Globus pallidus (tissue), 1 donor: ENCODE results near the gene CD48.

ENCODE experiments used
- DNase-seq: peaks from one replicate; pipeline ENCODE4 v3.0.0-alpha.2; 2015; ENCODE audit warnings: low spot score

The CD48 gene

DNA sequence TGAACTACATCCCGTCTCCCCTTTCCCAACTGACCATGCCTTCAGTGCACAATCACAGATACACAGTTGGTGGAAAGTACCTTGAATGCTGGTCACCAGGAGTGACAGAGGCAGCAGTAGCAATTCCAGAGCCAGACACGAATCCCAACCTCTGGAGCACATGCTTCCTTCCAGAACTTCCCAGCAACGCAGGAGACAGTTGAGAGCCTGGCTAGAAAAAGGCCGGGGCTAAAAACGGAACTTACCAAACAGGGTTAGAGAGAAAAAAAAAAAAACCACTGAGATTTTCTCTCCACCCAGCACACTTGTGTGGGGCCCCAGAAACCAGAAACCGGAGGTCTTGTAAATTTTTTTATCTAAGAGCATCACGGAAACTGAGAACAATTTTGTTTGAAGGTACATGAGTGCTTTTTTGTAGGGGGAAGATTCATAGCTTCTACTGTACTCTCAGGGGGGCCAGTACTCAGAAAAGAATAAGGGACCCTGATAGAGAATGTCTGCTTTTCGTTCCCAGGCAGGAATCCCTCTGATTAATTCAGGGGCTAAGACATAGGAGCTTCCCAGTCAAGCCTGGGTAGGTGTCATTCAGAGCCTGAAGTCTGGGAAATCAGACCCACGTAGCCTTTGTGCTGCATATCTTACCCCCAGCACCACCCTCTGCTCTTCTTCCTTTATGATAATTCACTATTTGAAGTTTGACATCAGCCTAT is at the start of gene CD48:
TSS of gene CD48 (minus strand) at position 221 of the 710 bp plus-strand sequence. CDS start at position 162, 59 bp downstream.
- no peak for DNase-seq

DNA sequence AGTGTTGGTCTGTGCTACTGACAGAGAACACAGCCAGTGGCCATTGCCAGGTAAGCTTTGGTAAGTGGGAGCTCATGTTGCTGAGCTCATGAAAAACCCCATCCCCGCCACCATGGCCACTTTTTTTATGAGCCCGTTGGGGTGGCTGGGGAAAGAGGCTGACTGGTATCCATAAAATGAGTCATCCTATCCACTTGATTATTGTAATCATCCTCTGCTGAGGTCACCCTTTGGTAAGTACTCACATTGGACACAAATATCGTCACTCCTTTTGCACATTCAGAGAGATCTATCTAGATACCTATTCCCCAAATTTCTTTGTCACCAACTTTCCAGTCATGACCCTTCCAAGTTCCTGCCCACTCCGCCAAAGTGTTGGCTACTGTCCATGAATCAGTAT is 49.4 kb upstream of the CD48 start:
- no peak for DNase-seq

DNA sequence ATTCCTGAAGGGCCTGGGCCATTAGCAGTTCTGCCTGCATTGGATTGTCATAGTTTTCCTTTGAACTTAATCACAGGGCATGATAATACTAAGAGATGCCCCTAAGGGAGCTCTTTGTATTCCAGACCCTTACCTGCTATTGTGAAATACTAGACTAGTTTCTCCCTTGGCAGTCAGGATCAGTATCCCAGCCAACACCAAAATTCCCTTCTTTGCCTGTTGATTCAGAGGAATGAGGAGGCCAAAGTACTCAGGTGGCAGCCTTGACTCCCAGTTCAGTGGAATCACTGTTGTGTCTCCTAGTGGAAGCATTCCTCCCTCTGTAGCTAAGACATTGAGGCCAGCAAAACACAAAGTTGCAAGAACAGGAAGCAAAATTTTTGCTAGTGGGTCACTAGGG is 48.1 kb upstream of the CD48 start:
- no peak for DNase-seq

DNA sequence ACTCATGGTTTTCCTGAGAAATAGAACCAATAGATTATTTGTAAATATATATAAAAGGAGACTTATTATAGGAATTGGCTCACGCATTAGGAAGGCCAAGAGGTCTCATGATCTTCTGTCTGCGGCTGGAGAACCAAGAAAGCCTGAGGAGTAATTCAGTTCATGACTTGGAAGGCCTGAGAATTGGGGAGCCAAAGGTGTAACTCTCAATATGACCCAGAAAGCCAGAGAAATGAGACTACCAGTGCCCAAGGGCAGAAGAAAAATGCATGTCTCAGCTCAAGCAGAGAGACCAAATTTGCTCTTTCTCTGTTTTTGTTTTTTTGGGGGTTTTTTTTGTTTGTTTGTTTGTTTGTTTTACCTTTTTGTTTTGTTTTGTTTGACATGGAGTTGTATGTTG is 46.9 kb upstream of the CD48 start:
- no peak for DNase-seq

DNA sequence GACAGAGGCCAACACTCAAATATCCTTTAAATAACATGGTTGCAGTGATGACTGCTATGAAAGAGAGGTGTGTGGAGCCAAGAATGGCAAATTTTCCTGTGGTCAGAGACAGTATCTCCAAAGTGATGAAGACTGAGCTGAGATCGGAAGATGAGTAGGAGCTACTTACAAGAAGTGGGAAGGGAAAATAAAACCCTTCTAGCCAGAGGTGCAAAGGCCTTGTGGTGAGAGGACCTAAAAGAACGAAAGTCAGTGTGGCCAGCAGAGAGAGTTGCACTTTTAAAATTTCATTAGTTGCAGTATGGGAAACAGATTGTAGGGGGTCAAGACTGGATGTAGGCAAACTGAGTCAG is 45.2 kb upstream of the CD48 start:
- no peak for DNase-seq

- no peak for DNase-seq
Observed at GRCh38 chr1:160755911-160756848, 44.6 kb upstream of the CD48 start.

- DNase-seq: no peak
Observed at GRCh38 chr1:160755461-160755860, 43.8 kb upstream of the CD48 start.

GRCh38 chr1:160753594-160753993 is 42.0 kb upstream of the CD48 start:
- DNase-seq: no peak

DNA sequence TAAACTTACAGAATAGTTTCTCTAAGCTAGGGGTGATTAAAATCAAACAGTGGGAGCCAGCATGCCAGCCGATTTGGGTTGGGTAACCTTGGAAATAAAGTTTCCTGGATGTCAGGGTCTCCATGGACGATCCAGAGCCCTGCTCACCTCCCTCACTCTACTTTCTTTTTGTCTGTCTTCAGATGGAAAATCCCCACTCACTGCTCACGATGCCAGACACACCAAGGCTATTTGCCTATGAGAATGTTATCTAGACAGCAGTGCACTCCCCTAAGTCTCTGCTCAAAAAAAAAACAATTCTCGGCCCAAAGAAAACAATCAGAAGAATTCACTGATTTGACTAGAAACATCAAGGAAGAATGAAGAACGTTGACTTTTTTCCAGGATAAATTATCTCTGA is 41.3 kb upstream of the CD48 start:
- no peak for DNase-seq

DNA sequence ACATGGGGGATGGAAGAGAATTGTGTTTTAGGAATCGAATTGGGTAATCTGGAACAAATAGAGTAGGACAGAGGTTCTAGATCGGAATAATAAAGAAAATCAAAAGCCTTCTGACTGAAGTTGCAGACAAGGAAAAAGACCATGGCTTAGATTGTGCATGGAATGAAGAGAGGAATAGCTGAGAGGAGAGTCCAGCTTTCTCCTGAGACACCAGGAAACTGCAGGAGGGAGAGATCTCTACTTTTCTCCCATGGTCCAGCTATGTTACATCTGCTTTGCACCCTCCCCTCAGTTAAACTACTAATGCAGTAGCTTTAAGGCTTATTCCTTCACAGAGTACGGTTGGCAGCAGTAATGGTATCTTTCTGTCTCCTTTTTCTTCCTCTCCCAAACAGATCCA is 40.8 kb upstream of the CD48 start:
- DNase-seq: no peak

DNA sequence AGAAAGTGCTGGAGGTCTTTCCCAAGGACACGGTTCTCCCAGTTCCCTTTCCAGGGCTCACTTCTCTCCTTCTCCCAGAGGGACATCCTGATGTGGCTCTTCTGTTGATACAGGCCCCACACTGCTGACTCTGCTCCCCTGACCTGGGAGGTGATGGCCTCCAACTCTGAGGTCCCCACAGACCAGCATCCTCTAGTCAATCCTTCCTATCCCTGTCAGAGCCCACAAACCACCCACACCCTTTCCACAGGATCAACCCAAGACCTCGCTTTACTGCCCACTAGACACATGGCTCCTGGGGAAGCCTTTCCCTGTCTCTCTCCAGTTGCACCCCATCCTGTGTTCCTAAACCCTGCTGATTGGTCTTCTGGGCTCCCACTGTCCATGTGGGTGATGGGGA is 39.0 kb upstream of the CD48 start:
- no peak for DNase-seq

GRCh38 chr1:160748878-160749269 is 37.3 kb upstream of the CD48 start:
- no peak for DNase-seq

DNA sequence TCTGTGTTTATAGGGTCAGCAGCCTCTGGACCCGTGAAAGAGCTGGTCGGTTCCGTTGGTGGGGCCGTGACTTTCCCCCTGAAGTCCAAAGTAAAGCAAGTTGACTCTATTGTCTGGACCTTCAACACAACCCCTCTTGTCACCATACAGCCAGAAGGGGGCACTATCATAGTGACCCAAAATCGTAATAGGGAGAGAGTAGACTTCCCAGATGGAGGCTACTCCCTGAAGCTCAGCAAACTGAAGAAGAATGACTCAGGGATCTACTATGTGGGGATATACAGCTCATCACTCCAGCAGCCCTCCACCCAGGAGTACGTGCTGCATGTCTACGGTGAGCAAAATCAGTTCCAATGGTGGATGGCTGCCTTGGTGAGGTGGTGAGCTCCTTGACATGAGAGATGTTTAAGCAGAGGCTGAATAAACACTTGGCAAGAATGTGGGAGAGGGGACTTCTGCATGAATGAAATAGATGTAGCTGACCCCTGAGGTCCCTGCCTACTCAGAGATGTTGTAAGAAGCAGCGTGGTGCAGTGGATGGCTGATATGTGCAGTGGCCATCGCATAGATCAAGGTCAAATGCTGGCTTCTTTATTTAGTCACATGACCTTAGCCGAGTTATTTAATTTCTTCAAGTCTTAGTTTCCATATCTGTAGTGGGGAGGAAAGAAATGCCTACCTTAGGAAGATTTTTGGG is 36.7 kb upstream of the CD48 start:
- no peak for DNase-seq

- no peak for DNase-seq
Observed at GRCh38 chr1:160747717-160748116, 36.1 kb upstream of the CD48 start.

GRCh38 chr1:160746836-160747500 is 35.3 kb upstream of the CD48 start:
- DNase-seq: no peak

- no peak for DNase-seq
Observed at GRCh38 chr1:160745551-160745950, 33.9 kb upstream of the CD48 start.

- DNase-seq: no peak
Observed at GRCh38 chr1:160744852-160745520, 33.4 kb upstream of the CD48 start.

GRCh38 chr1:160744199-160744851 is 32.7 kb upstream of the CD48 start:
- DNase-seq: no peak

DNA sequence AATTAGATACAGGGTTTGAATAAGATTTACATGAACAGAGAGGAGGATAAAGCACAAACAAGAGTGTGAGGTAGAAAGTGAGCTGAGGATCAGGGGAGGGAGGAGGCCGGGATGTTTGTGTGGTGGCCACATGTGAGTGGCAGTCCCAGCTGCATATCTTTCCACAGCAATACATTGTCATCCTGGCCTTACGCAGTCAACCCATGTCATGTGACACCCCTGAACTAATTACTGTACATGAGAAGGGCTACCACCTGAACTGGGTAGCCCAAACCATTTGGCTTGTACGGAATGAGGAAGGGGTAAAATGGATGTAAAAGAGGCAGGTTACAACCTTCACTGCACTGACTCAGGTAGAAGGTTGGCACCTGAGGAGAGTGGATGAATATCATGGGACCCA is 31.6 kb upstream of the CD48 start:
- DNase-seq: no peak

GRCh38 chr1:160742428-160743127 is 31.0 kb upstream of the CD48 start:
- no peak for DNase-seq
